HFF-Myc (cell line): Measurements from ENCODE around the gene MYO16.

ENCODE experiments used
- DNase-seq: peaks from one replicate; pipeline ENCODE4 v3.0.0-alpha.2; 2011; ENCODE audit warnings: low read depth; ENCODE audit errors: extremely low read depth
- H3K4me3 ChIP-seq: replicated peaks from 2 replicates; pipeline ENCODE4 v1.5.1; 2011; ENCODE audit warnings: low read depth, mild to moderate bottlenecking, control low read depth, low read length
- CTCF ChIP-seq: IDR thresholded peaks from 2 replicates; pipeline ENCODE4 v1.5.1; 2012; ENCODE audit warnings: mild to moderate bottlenecking, low read depth, low read length, control low read depth; ENCODE audit errors: missing control alignments

MYO16 gene

GRCh38 chr13:109156181-109156935 is 526.9 kb downstream of the MYO16 start:
- TF ChIP-seq CTCF = no peak
- no peak overlapping the region for H3K4me3 ChIP-seq
- peak; percentile 71 for DNase-seq

GRCh38 chr13:109157275-109157674 is 527.9 kb downstream of the MYO16 start:
- no peak for TF ChIP-seq CTCF
- no peak for DNase-seq
- no peak overlapping the region for H3K4me3 ChIP-seq

GRCh38 chr13:109158383-109158782 is 529.0 kb downstream of the MYO16 start:
- no peak overlapping the region for H3K4me3 ChIP-seq
- no peak for TF ChIP-seq CTCF
- no peak for DNase-seq

- DNase-seq = no peak
- no peak for TF ChIP-seq CTCF
- no peak overlapping the region for H3K4me3 ChIP-seq
Measured at GRCh38 chr13:109159650-109160309, 530.4 kb downstream of the MYO16 start.

- TF ChIP-seq CTCF = no peak
- DNase-seq = no peak
- no peak overlapping the region for H3K4me3 ChIP-seq
Measured at GRCh38 chr13:109160357-109160756, 530.9 kb downstream of the MYO16 start.

- H3K4me3 ChIP-seq = no peak overlapping the region
- DNase-seq = no peak
- TF ChIP-seq CTCF = no peak
Measured at GRCh38 chr13:109160887-109161669, 531.7 kb downstream of the MYO16 start.
